Measurements from ENCODE around the gene ZFHX3.

ZFHX3 gene

DNA sequence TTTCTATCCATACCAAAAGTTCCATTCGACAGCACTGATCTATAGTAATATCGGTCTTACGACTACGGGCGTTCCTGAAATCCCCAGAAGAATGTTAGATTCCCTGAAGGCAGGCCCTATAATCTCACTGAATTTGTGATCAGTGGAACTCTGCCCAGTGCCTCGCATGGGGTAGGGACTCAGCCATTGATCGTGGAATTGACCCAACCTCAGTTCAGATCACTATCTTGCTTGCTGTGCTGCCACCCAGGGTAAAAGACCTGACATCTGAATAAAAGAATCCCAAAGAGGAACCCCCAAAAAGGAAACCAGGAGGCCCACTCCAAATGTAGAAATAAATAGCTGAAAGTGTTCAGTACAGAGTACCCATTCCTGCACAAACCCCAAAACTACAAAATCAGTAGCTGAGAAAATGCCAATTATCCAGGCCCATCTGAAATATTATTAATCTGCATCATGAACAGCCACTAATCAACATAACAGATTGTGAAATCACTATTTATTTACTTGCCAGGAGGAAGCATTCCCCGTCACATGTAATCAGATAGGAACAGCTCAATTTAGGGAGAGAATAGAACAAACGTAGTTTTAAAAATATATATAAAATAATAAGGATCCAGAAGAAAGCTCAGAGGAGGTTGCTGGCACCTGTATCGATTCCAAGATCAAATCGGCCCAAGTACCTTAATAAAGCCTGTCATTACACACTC lies 221.9 kb downstream of the ZFHX3 start:
- DNase-seq (ENCODE audit: low read depth in 2 of 2), result no peak

DNA sequence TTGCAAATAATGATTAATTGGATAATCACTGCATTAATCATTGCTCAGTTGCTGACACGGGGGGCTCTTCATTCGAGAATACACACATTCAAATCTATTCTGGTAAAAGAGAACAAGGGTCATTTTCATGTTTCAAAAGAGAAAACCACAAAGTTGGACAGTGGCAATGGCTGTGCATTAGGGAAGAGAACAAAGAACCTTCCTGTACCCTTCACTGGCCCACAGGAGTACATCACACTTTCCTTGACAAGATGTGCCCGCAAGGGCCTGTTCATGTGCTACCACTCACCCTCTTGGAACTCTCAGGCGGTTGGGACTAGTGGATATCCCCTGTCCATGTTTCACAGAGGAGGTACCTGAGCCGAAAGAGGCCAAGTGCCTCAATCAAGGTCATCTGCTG lies 223.2 kb downstream of the ZFHX3 start:
- no peak for DNase-seq (ENCODE audit: low read depth in 2 of 2)

DNA sequence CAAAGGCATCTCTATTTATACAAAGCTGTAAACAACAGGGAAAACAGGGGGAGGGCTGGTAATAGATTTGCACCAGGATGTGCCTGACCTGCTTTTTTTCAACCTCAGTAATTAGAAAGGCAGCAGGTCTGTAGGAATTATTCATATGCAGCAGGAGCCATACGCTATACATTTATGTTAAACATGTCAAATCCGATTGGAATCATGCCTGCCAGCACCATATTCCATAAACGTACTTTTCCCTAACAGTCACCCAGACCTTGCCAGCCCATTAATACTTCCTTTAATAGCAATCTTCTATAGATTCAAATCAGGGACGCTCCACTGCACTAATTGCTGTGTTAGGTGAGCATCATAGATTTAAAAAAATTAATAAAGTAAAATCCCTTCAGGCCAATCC lies 223.9 kb downstream of the ZFHX3 start:
- DNase-seq (ENCODE audit: low read depth in 2 of 2), result no peak

DNA sequence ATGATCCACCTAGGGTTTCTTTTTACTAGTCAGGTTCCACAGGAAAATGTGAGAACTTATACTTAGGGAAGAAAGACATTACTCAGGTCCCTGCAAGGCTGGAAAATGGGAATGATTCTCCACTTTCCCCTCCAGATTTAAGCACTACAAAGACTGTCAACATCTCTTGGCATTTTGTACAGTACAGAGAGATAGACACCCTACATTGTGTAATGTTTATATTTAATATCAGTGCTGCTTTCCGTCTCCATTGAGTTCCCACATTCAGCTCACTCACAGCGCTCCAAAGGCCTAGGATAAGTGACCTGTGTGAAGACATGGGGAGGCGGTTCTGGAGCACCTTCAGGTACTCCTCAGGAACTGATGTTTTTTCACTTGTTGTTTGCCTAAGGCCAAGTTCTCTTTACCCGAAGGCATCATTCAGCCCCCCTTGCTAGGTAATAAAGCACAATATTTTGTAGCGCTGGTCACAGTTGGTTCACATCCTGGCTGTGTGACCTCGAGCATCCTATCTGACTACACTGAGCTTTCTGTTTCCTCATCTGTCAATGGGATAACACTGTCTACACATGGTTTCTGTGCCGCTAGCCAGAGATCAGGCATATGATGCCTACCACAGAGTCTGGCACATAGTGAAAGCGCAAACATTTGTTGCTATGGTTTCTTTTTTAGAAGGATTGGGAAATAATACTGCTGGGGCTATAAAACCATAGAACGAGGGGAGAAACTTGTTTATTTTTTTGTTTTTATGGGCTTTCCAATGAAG lies 226.6 kb downstream of the ZFHX3 start:
- no peak for DNase-seq (ENCODE audit: low read depth in 2 of 2)

DNA sequence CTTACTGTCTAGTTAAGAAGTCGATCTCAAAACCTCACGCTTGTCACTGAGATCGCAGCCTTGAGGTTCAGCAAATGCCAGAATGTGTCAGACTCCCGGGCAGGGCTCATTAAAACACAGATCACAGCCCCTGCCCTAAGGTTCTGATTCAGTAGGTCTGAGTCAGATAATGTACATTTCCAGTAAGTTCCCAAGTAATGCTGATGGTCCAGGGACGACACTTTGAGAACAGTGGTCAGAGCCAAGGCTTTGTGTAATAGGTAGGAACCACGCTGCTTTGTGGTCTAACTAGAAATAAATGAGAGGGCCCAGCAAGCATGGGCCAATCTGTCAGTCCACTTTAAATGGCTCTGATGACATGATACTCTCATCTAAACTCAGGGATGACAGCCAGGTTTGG lies 228.6 kb downstream of the ZFHX3 start:
- DNase-seq (ENCODE audit: low read depth in 2 of 2), result no peak

DNA sequence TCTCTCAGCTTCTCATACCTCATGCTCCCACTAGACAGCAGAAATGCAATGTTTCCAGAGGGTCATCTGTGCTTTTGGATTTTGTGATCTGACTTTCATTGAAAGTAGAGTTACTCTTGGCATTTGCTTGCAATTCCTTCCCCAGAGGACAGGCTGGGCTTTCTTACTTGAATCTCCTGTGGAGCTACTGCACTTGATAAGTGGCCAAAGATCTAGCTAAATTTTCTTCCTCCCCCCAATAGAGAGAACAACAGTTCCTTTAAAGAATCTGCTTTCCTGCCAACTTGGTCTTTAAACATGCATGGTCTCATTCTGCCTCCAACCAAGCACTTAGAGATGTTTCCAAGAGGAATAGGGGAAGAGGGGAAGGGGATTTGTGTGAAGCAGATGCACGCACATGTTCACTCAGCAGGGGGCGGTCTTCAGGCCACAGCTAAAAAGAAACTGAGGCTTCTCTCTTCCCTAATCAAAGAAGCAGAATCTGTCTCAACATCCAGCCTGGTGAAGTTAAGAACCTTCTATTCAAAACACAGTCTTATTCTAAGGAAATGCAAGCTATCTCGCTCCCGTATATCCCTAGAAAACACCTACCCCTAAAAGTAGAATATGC lies 229.6 kb downstream of the ZFHX3 start:
- DNase-seq (ENCODE audit: low read depth in 2 of 2), result no peak

DNA sequence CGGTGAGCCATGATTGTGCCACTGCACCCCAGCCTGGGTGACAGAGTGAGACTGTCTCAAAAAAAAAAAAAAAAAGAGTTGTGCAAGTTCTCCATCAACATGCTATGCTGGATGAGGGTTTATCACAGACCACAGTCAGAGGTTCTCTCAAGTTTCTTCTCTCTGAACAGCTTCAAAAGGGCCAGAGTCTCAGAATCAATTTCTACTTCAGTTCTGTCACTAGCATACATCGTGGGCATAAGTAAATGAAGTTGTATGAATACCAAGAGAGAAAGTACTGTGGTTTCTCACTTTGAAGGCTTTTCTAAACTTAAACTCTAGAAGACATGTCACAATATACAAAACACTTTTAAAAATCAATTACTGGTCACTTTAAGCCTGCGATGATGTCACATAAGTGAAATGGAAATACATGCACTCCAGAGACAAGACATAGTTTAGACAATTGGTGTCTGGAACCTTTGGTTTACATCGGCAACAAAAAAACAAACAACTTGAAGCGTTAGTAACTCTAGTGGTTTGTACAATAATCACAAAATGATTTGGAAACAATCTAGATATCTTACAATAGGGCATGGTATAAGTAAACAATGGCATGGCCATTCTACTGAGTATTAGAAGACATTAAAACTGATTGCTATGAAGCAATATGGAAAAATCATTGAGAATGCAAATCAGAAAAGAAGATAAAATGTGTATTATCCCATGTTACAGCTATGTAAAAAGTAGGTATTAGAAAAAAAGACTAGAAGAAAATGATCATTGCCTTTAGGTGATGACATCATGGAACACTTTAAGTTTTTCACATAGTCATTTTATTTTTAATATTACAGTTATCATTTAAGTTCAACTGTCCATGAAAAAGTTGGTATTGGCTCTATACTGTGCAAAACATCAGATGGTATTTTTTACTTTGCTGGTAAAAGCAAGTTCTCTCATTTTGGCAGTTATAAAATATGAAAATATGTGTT lies 232.3 kb downstream of the ZFHX3 start:
- no peak for DNase-seq (ENCODE audit: low read depth in 2 of 2)

DNA sequence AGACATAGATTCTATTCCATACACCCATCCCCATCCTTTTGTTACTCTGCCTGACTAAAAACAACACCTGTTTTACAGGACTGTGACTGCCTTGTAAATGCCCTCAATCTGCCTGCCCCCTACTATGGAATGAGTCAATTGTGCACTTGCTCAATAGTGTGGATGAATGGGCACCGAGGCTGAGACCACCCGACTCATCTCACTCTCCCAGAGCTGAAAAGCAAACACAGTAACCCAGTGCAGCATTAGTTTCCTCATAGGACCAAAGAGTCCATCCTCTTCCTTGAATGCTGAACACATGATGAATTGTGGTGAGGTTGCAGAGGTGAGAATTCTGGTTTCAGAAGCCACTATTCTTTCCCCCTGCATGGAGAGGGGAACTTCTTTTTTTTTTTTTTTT lies 233.7 kb downstream of the ZFHX3 start:
- DNase-seq (ENCODE audit: low read depth in 2 of 2), result no peak

DNA sequence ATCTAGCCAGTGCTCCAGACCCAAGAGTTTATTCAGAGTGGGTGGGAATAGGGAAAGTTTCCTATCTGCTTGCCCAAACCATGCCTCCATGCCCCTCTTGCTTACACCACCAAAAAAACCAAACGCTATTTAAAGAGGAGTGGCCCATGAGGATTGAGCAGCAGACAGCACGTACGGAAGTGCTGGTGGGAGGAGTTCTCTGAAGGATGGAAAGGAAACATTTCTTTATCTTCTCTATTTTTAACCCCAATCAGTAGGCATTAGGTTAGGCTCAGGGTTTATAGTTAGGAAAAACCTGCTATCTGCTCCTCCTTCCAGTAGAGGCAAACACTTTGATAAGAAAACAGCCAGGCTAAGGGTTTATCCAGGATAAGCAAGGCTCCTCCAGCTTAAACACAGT lies 235.3 kb downstream of the ZFHX3 start:
- no peak for DNase-seq (ENCODE audit: low read depth in 2 of 2)

DNA sequence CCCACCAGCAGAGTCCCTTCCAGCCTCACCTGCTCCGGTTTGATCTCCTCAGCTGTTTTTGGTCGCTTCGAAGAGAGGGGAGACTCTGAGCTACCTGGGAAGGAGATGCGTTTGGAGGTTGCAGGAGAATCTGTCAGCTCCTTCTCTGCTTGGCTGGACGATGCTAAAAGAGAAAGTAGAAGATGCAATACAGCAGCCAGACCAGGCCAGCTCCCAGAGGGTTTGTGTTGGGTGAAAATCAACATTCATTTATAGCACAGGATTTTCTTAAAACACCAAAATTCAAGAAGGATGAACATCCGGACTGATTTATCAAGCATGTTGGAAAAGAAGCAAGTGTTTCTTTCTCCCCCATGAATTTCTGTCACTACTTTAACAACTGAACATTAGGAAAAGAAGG lies 236.1 kb downstream of the ZFHX3 start:
- DNase-seq (ENCODE audit: low read depth in 2 of 2), result no peak

DNA sequence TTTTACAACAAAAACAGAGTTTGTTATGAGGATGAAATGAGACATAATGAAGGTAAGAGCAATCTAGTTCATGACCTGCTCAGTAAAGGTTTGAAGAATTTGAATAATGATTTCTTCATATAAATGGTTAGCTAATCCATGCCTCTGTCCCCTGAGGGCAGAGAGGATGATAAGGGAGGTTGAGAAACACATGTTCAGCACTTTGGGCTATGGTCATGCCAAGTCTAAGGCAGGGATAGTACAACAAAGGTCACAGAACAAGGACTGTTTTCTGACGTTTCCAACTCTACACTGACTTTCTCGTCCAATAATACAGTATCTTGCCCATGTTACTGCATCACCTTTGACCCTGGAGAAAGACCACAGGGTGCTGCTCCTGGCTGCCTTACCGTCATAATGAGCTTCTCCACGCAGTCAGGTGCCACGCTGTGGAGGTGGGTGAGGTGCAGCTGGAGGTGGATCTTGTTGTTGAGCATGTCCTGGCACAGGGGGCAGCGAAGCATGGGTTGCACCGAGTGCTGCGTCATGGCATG lies 236.7 kb downstream of the ZFHX3 start:
- DNase-seq (ENCODE audit: low read depth in 2 of 2), result no peak

DNA sequence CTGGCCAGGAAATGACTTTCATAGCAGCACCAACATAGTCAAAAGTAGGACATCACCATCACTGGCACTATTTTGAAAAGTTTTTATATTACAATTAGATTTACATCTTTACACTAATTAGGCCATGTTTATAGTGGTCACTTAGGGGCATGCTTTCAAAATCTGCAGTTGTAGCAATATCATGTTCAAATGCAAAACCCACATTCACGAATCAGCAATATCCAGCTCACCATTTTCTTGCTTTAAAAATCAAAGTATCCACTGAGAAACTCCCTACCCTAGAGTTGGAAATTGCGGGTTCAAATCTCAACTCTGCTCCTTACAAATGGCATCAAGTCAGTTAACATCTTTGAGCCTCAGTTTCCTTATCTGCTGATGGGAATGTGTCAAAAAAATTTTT lies 237.4 kb downstream of the ZFHX3 start:
- DNase-seq (ENCODE audit: low read depth in 2 of 2), result no peak

DNA sequence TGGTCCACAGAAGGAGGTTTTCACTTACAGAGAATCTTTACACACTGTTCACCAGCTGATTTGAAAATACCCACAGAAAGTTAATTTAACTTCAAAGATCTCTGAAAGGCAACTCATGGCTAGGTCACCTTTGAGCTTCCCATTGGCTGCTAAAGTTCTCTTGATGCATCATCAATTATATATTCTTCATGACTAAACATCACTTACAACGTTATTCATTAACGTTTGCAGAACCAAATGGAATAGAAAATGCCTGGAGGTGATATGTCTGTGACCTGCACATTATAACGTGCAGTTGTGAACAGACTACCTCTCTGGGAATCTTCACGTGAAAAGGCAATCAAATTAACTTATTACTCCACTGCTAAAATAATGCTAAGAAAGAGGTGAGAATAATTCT lies 238.5 kb downstream of the ZFHX3 start:
- no peak for DNase-seq (ENCODE audit: low read depth in 2 of 2)

DNA sequence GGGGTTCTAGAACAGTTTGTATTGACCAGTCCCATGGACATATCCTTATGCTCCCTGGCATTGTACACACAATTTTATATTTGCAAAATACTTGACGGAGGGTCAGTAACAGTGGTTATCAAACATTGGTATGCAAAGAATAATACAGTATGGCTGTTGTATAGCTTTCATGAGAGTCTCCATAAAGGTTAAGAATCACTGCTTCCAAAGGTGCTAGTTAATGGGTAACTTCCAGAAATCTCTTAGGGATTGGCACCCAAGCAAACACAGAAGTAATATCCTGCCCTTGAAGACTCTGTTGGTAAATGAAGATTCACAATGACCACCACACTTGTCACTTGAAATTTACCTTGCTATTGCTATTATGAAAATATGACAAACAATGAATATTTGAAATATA lies 239.2 kb downstream of the ZFHX3 start:
- DNase-seq (ENCODE audit: low read depth in 2 of 2), result no peak

DNA sequence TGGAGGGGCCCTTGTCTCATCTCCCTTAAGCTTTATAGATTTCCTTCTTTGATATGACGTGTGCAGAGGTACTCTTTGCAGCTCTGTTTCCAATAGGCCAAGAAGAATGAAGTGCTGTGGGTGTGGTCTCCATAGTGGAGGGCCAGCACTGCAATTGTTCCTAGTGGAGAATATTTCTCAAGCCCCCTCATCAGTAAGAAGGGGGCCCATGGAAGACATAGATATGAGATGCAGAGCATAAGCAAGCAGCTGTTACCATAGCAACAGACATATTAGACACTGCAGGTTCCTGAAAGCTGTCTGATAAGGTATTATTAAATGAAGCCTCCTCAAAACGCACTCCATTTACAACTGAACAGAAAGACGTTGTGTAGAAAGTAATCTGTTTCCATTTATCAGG lies 240.7 kb downstream of the ZFHX3 start:
- DNase-seq (ENCODE audit: low read depth in 2 of 2), result no peak

DNA sequence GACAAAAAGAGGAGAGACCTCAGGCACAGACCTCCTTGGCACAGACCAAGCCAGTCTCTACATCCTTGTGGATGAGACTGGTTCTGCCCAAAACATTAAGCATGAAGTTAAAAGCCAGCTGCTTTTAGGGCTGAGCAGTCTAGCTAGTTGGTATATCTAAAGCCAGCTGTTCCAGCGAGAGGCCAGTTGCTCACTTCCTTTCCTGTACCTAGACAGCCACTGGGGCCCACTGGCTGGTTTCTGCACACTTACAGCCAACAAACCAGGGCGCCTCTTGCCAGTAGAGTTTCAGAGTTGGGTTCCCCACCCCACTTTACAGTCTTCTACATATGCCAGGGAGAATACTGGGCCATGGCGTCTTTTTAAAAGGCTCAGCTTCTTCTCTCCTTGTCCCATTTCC lies 242.4 kb downstream of the ZFHX3 start:
- no peak for DNase-seq (ENCODE audit: low read depth in 2 of 2)

DNA sequence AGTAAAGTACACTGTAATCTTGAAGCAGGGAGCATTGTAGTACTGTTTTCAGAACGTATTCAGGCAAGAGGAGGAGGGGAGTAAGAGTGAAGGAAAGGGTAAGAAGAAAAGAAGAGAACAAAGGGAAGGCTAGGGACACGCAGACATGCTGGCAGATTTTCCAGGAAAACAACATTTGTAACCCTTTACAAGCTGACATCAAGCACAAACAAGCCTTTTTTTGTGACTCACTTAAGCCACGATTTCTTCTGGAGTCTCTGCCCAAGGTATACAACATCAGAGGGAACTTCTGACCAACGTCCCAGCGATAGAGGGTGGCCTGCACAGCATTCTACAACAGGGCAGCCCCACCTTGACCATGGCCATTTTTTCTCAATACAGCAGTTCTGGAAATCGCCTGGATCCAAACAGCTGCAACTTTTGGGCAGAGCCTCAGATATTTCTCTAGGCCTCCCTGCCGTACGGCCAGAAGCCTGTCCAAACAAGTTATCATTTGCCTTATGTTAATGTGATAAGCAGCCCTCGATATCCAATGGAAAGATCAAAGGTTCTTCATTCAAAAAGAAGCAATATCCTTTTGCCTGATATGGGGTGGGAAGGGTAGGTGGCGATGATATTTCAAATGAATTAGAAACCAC lies 247.3 kb downstream of the ZFHX3 start:
- DNase-seq (ENCODE audit: low read depth in 2 of 2), result no peak

DNA sequence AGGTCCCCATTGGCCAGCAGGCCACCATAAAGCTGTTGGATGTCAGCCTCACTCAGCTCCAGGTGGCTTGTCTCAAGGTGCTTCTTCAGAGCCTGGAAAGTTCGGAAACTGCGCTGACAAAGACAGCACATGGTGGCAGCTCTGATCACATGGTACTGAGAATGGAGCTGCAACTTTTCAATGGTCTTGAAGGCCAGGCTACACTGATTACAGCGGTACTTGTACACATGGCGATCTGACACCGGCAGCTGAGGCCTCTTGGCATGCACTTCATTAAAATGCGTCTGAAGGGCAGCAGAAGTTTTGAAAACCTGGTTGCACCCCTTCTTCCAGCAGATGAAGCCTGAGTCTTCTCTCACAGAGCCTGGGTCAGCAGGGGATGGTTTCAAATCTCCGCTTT lies 249.7 kb downstream of the ZFHX3 start:
- DNase-seq (ENCODE audit: low read depth in 2 of 2), result no peak

DNA sequence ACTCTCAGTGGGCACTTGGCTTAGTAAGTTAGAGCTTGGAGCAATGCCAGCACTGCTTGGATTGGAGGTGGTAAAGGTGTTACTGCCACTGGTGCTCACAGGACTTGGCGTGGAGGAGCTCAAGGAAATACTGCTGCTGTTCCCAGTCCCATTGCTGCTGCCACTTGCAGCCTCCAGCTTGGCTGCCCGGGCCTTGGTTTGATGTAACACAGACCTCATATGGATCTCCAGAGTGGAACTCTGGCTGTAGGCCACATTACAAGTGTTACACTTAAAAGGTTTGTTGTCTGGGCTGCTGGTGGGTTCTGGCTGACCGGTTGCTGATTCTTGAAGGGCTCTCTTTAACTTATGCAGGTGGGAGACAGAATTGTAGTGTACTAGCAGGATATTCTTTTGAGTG lies 250.3 kb downstream of the ZFHX3 start:
- no peak for DNase-seq (ENCODE audit: low read depth in 2 of 2)

DNA sequence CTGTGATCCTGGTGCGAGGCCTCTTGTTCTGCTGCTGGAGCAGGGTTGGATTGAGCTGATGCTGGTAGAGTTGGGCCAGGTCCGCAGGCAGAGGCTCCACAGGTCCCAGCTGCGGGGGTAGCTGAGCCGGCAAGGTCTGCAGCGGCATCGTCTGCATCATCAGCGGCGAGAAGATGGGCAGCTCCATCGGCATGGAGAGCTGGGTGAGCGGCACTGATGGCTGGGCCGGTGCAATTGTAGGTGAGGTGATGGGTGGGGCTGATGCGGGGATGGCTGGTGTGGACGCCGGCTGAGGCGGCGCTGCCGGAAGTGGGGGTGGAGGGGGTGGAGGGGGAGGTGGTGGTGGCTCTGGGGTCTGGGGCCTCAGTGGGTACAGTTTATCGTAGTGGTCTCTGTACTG lies 251.7 kb downstream of the ZFHX3 start:
- no peak for DNase-seq (ENCODE audit: low read depth in 2 of 2)

DNA sequence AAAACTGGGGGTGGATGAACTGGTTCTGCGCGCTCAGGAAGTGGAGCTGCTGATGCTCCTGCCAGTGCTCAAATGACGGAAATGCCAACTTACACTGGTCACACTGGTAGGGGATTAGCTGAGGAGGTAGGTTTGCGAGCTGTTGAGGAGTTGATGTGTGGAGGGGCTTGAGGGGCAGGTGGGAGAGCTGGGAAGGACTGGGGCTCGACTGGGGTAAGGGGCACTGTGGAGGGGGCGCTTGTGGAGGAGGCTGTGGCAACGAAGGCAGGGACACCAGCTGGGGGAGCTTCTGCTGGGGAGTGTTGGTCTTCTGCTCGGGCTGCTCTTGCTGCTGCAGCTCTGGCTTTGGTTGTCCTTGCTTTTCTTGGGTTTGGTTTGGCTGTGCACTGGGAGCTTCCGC lies 252.9 kb downstream of the ZFHX3 start:
- no peak for DNase-seq (ENCODE audit: low read depth in 2 of 2)

Data from activated CD4-positive, alpha-beta T cell treated with anti-CD3 and anti-CD28 coated beads for 24 hours (primary cell).